Fibroblast of lung (primary cell): ENCODE measurements around the gene FAM24B. TPM values are rescaled to one million over a fixed set of nuclear protein-coding genes. Genes with fewer than 3 reads are reported as not detected.
"Not testable (repeated sequence)": the region's sequence is repeated elsewhere in the genome, so short reads cannot be mapped to it uniquely, and the experiment has no call there.

Experiments
- DNase-seq, 2 donors: peaks; one replicate each; pipeline versions ENCODE4 v3.0.0 to v3.0.0-alpha.2; 2010; ENCODE audit warnings: low read depth in 2 of 2
- H2AFZ ChIP-seq: 2 replicates; pipeline ENCODE4 v1.5.1; 2012; ENCODE audit warnings: low read length, control low read depth, inconsistent platforms
- H3K27ac ChIP-seq: 2 replicates; pipeline ENCODE4 v1.5.1; 2011; ENCODE audit warnings: low read length, control low read depth; ENCODE audit not compliant: insufficient read depth
- H3K27me3 ChIP-seq: 2 replicates; pipeline ENCODE4 v1.5.1; 2011; ENCODE audit warnings: mild to moderate bottlenecking, low read length; ENCODE audit not compliant: control insufficient read depth, insufficient read depth
- H3K36me3 ChIP-seq: 2 replicates; pipeline ENCODE4 v1.5.1; 2011; ENCODE audit warnings: low read length; ENCODE audit not compliant: control insufficient read depth, insufficient read depth
- H3K4me1 ChIP-seq: 2 replicates; pipeline ENCODE4 v1.5.1; 2011; ENCODE audit warnings: low read length; ENCODE audit not compliant: control insufficient read depth, insufficient read depth; ENCODE audit errors: extremely low read depth
- H3K4me2 ChIP-seq: 2 replicates; pipeline ENCODE4 v1.5.1; 2011; ENCODE audit warnings: low read length, control low read depth; ENCODE audit not compliant: insufficient read depth; ENCODE audit errors: extremely low read depth
- H3K4me3 ChIP-seq, 4 experiments: fragments of 200-600 bp in 1 of 4; sonication (generic) in 1 of 4; replicated peaks in 1 of 4; 2 replicates each; pipeline ENCODE4 v1.5.1; 2011 to 2016; ENCODE audit warnings: low read length in 4 of 4, low read depth in 3 of 4, mild to moderate bottlenecking in 3 of 4, control low read depth in 2 of 4, inconsistent platforms in 1 of 4, mixed read lengths in 1 of 4; ENCODE audit not compliant: insufficient read depth in 1 of 4; ENCODE audit errors: control extremely low read depth in 1 of 4
- H3K79me2 ChIP-seq: 2 replicates; pipeline ENCODE4 v1.5.1; 2012; ENCODE audit warnings: mild to moderate bottlenecking, low read length, inconsistent platforms; ENCODE audit not compliant: control insufficient read depth, insufficient read depth
- H3K9ac ChIP-seq: 2 replicates; pipeline ENCODE4 v1.5.1; 2011; ENCODE audit warnings: mild to moderate bottlenecking, low read length, control low read depth; ENCODE audit not compliant: insufficient read depth
- H3K9me3 ChIP-seq: 2 replicates; pipeline ENCODE4 v1.5.1; 2012; ENCODE audit warnings: low read depth, low read length; ENCODE audit not compliant: control insufficient read depth, insufficient read depth
- H4K20me1 ChIP-seq: 2 replicates; pipeline ENCODE4 v1.5.1; 2011; ENCODE audit warnings: low read length; ENCODE audit not compliant: control insufficient read depth, insufficient read depth; ENCODE audit errors: extremely low read depth
- EZH2 ChIP-seq: IDR thresholded peaks from 2 replicates; pipeline ENCODE4 v1.5.1; 2012; ENCODE audit warnings: low read length, control low read depth, mild to moderate bottlenecking; ENCODE audit errors: missing control alignments
- polyA plus RNA-seq, 2 donors: library from polyadenylated mRNA; depleted of rRNA in 1 of 2; stranded (reverse) in 1 of 2; unstranded in 1 of 2; fragments of >200 nt; gene quantifications; 2 replicates each; pipeline ENCODE4 v1.2.1, GENCODE V29; 2011 to 2012; ENCODE audit warnings: missing spikeins in 1 of 2
- total RNA-seq: library from RNA; depleted of rRNA; stranded (reverse); fragments of >200 nt; gene quantifications from 2 replicates; pipeline ENCODE4 v1.2.1, GENCODE V29; 2014
- TF ChIP-seq, protein P1 (sequence below), 2 donors: IDR thresholded peaks in 1 of 2; conservative IDR thresholded peaks in 1 of 2; 1 replicate in 1 of 2; 2 replicates in 1 of 2; pipeline ENCODE4 v1.5.1; 2011 to 2012; ENCODE audit warnings: low read length in 2 of 2, control low read depth in 1 of 2, inconsistent platforms in 1 of 2, low read depth in 1 of 2, mild to moderate bottlenecking in 1 of 2

Gene FAM24B
- total and polyA plus RNA-seq, 2 donors (not counting 1 experiment from before 2014, with no cell fraction given) = 3.9 to 6.8 TPM

DNA sequence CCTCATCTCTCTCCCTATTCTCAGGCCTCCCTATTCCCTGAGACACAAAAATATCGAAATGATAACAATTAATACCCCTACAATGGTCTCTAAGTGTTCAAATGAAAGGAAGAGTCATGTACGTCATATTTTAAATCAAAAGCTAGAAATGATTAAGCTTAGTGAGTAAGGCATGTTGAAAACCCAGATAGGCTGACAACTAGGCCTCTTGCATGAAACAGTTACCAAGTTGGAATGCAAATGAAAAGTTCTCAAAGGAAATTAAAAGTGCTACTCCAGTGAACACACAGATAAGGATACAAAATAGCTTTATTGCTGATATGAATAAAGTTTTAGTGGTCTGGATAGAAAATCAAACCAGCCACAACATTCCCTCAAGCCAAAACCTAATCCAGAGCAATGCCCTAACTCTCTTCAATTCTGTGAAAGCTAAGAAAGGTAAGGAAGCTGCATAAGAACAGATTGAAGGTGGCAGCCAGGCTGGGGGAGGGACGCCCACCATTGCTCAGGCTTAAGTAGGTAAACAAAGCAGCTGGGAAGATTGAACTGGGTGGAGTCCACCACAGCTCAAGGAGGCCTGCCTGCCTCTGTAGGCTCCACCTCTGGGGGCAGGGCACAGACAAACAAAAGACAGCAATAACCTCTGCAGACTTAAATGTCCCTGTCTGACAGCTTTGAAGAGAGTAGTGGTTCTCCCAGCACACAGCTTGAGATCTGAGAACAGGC is 12.5 kb downstream of the FAM24B start:
- not testable (repeated sequence) for H3K4me3 ChIP-seq, H3K9ac ChIP-seq, H4K20me1 ChIP-seq, H3K9me3 ChIP-seq, H3K4me2 ChIP-seq, H3K36me3 ChIP-seq, H3K4me1 ChIP-seq, H3K27ac ChIP-seq, H3K27me3 ChIP-seq, H2AFZ ChIP-seq
- DNase-seq = peak in 1 of 2 donors; percentile 62
- H3K79me2 ChIP-seq = peaks cover 11% of the 10 kb centered on the region

DNA sequence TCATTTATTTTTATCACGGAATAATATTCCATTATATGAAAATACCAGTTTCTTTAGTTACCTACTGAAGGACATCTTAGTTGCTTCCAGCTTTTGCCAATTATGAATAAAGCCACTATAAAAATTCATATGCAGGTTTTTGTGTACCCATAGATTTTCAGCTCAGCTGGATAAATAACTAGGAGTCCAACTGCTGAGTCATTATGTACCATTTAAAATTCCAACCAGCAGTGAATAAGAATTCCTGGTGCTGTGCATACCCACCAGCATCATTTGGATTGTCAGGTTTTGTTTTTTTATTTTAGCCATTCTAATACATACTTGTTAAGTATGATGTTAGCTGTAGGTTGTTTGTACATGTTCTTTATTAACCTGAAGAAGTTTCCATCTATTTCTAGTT is 14.5 kb downstream of the FAM24B start:
- Histone ChIP-seq H3K9me3 (no peaks in the 10 kb centered on the region), H3K27ac (peak overlapping the region; percentile 37), H3K36me3 (no peaks in the 10 kb centered on the region), H3K9ac (no peak overlapping the region), H3K27me3 (no peaks in the 10 kb centered on the region), H3K4me1 (peaks cover 13% of the 10 kb centered on the region), H4K20me1 (no peaks in the 10 kb centered on the region), H3K79me2 (peaks cover 12% of the 10 kb centered on the region), H3K4me3 (no peak overlapping the region), H3K4me2 (no peak overlapping the region), H2AFZ (no peak overlapping the region)
- TF ChIP-seq, protein P1, sequence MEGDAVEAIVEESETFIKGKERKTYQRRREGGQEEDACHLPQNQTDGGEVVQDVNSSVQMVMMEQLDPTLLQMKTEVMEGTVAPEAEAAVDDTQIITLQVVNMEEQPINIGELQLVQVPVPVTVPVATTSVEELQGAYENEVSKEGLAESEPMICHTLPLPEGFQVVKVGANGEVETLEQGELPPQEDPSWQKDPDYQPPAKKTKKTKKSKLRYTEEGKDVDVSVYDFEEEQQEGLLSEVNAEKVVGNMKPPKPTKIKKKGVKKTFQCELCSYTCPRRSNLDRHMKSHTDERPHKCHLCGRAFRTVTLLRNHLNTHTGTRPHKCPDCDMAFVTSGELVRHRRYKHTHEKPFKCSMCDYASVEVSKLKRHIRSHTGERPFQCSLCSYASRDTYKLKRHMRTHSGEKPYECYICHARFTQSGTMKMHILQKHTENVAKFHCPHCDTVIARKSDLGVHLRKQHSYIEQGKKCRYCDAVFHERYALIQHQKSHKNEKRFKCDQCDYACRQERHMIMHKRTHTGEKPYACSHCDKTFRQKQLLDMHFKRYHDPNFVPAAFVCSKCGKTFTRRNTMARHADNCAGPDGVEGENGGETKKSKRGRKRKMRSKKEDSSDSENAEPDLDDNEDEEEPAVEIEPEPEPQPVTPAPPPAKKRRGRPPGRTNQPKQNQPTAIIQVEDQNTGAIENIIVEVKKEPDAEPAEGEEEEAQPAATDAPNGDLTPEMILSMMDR (conservative IDR thresholded peaks at IDR 0.05 in 1 of 2, IDR thresholded peaks at IDR 0.05 in 1 of 2; ENCODE audit: low read depth in 1 of 2, low read length in 2 of 2) = no peak
- TF ChIP-seq EZH2 = no peak
- peak; percentile 33 to 63 for DNase-seq

DNA sequence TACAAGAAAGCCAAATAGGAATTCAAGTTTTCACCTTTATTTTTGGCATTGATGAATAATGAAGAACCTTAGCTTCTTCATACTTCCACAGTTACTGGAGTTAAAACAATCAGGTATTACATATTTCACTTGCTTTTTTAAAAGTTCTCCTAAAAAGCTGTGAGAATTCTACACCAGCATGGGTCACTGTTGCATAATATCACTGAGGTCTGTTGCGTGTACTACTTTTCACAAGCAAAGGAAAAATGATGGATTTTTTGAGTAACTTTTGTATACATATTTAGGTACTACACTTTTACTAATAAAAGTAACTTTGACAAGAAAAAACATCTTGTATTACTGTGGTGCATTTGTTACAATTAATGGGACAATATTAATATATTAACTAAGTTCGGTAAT is 15.2 kb downstream of the FAM24B start:
- no peak for DNase-seq
- no peaks in the 10 kb centered on the region for H3K27me3 ChIP-seq
- H3K9ac ChIP-seq = no peak overlapping the region
- peak overlapping the region; percentile 37 for H3K27ac ChIP-seq
- H3K4me2 ChIP-seq = no peak overlapping the region
- TF ChIP-seq EZH2 = no peak
- TF ChIP-seq, protein P1 (conservative IDR thresholded peaks at IDR 0.05 in 1 of 2, IDR thresholded peaks at IDR 0.05 in 1 of 2; ENCODE audit: low read depth in 1 of 2, low read length in 2 of 2) = no peak
- no peaks in the 10 kb centered on the region for H3K36me3 ChIP-seq
- peaks cover 13% of the 10 kb centered on the region for H3K4me1 ChIP-seq
- H3K9me3 ChIP-seq = no peaks in the 10 kb centered on the region
- no peaks in the 10 kb centered on the region for H4K20me1 ChIP-seq
- H3K4me3 ChIP-seq = no peak overlapping the region
- H3K79me2 ChIP-seq = peaks cover 19% of the 10 kb centered on the region
- no peak overlapping the region for H2AFZ ChIP-seq
